Glutamatergic neuron (in vitro differentiated cells): Measurements from ENCODE around the gene ALCAM. TPM values are rescaled to one million over a fixed set of nuclear protein-coding genes. Genes with fewer than 3 reads are reported as not detected.
A peak's percentile ranks its signal among the peaks of the same experiment; 100 is the strongest.

ENCODE experiments used
- DNase-seq: peaks from one replicate; pipeline ENCODE4 v3.0.0; 2022
- H3K27ac Mint-ChIP-seq: one replicate; pipeline ENCODE4 v1.8.0; 2020; ENCODE audit warnings: mild to moderate bottlenecking, mixed read lengths, inconsistent platforms; ENCODE audit not compliant: unreplicated experiment
- H3K27me3 Mint-ChIP-seq: one replicate; pipeline ENCODE4 v1.8.0; 2020; ENCODE audit warnings: mild to moderate bottlenecking, moderate library complexity, mixed read lengths, inconsistent platforms; ENCODE audit not compliant: unreplicated experiment
- H3K36me3 Mint-ChIP-seq: one replicate; pipeline ENCODE4 v1.8.0; 2020; ENCODE audit warnings: mild to moderate bottlenecking, mixed read lengths, inconsistent platforms; ENCODE audit not compliant: unreplicated experiment
- H3K4me1 Mint-ChIP-seq: one replicate; pipeline ENCODE4 v1.8.0; 2020; ENCODE audit warnings: mild to moderate bottlenecking, low read depth, mixed read lengths, inconsistent platforms; ENCODE audit not compliant: unreplicated experiment
- H3K4me3 Mint-ChIP-seq: one replicate; pipeline ENCODE4 v1.8.0; 2020; ENCODE audit warnings: mild to moderate bottlenecking, mixed read lengths, inconsistent platforms; ENCODE audit not compliant: unreplicated experiment
- H3K9me3 Mint-ChIP-seq: one replicate; pipeline ENCODE4 v1.8.0; 2020; ENCODE audit warnings: mild to moderate bottlenecking, moderate library complexity, mixed read lengths, inconsistent platforms; ENCODE audit not compliant: unreplicated experiment
- total RNA-seq: library from RNA; stranded (reverse); fragmentation: NEBNext Ultra II Directional; extraction: Animal tissue kit (Norgen Biotek cat#: 25700); gene quantifications from one replicate; pipeline ENCODE4 v1.2.1, GENCODE V29; 2021; ENCODE audit not compliant: unreplicated experiment
- TF ChIP-seq, protein P1 (sequence below): fragments of 200-600 bp; sonication (generic); IDR thresholded peaks from one replicate; pipeline ENCODE4 v1.5.0; 2021; ENCODE audit not compliant: partially characterized antibody, unreplicated experiment

The ALCAM gene
- total RNA-seq, 1 donor from 2014 or later, result 115 TPM

DNA sequence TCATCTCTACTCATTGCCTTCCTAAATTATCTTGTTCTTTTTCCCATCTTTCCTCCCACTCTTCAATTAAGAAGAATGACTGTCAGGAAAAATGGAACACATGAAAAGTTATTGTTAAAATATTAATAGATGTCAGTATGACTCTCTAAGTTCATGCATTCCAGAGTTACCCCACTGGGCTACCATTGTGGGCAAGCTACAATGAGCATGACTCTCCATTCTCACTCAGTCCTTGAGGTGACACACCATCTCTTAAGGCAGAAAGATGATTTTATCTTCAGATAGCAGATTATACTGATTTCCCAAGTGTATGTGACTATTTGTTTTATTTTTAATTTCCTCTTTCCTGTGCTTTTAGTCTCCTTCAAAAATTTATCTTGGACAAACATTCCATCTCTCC lies 144.3 kb downstream of the ALCAM start:
- no peaks in the 10 kb centered on the region for H3K36me3 Mint-ChIP-seq
- no peak overlapping the region for H3K4me3 Mint-ChIP-seq
- TF ChIP-seq, protein P1, sequence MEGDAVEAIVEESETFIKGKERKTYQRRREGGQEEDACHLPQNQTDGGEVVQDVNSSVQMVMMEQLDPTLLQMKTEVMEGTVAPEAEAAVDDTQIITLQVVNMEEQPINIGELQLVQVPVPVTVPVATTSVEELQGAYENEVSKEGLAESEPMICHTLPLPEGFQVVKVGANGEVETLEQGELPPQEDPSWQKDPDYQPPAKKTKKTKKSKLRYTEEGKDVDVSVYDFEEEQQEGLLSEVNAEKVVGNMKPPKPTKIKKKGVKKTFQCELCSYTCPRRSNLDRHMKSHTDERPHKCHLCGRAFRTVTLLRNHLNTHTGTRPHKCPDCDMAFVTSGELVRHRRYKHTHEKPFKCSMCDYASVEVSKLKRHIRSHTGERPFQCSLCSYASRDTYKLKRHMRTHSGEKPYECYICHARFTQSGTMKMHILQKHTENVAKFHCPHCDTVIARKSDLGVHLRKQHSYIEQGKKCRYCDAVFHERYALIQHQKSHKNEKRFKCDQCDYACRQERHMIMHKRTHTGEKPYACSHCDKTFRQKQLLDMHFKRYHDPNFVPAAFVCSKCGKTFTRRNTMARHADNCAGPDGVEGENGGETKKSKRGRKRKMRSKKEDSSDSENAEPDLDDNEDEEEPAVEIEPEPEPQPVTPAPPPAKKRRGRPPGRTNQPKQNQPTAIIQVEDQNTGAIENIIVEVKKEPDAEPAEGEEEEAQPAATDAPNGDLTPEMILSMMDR, result no peak
- no peak overlapping the region for H3K27ac Mint-ChIP-seq
- H3K9me3 Mint-ChIP-seq, result no peaks in the 10 kb centered on the region
- no peak for DNase-seq
- no peaks in the 10 kb centered on the region for H3K27me3 Mint-ChIP-seq
- peaks cover 7% of the 10 kb centered on the region for H3K4me1 Mint-ChIP-seq

DNA sequence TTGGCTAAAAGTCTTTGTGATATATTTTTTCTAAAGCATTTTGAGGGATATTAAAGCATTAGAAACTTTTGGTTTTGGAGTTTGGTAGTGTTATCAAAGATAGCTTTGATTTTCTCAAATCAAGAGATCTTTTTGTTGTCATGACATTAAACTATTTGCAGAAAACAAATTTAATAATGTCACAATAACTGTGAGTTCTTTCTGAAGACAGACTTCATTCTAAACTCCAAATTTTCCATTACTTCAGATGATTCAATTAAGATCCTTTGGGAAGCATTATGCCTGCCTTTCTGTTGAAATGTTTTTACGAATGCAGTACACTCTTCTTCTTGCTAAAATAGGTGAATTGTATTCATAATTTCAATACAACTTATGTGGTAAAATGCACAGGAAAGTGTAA lies 145.4 kb downstream of the ALCAM start:
- Mint-ChIP-seq H3K27ac (no peak overlapping the region), H3K27me3 (no peaks in the 10 kb centered on the region), H3K4me1 (peaks cover 14% of the 10 kb centered on the region), H3K4me3 (no peak overlapping the region), H3K36me3 (no peaks in the 10 kb centered on the region), H3K9me3 (no peaks in the 10 kb centered on the region)
- TF ChIP-seq, protein P1, result no peak
- no peak for DNase-seq

DNA sequence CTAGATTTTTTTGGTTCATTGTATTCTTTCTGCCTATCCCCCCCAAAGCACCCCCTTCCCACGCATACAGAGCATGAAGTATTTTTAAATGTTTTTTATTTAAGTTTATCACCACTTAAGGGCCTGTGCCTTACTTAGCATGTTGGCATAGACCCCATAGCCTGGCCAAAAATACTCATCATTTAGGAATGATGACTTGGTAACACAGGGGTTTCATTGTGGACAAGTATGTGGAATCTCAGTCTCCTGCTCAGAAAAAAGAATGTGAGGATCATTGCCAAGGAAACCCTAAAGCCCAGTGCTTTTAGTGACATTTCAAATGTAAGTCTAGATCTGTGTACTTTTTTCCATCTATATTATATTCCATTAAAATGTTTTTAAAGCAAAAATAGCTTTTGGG lies 146.3 kb downstream of the ALCAM start:
- no peak overlapping the region for H3K27ac Mint-ChIP-seq
- peaks cover 16% of the 10 kb centered on the region for H3K4me1 Mint-ChIP-seq
- H3K9me3 Mint-ChIP-seq, result no peaks in the 10 kb centered on the region
- no peaks in the 10 kb centered on the region for H3K36me3 Mint-ChIP-seq
- DNase-seq, result no peak
- no peak overlapping the region for H3K4me3 Mint-ChIP-seq
- TF ChIP-seq, protein P1, result no peak
- no peaks in the 10 kb centered on the region for H3K27me3 Mint-ChIP-seq

DNA sequence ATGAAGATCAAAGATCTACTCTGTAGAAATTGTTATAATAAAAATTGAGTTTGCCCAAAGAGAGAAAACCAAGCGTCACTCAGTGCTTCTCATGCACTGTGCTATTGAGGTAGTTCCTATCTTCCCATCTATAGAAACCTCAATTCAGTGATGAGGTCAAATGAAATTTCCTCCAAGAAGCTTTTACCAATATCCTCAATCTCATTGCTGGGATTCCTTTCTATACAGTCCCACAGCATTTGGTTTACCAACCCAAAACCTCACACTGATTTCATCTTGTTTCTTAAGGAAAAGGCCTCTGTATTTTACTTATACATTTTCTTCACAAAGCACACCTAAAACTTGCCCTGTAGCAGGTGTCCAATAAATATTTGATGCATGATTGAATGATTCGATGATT lies 147.2 kb downstream of the ALCAM start:
- Mint-ChIP-seq H3K4me3 (no peak overlapping the region), H3K27me3 (no peaks in the 10 kb centered on the region), H3K36me3 (no peaks in the 10 kb centered on the region), H3K27ac (peak overlapping the region; percentile 46), H3K9me3 (no peaks in the 10 kb centered on the region), H3K4me1 (peaks cover 16% of the 10 kb centered on the region)
- no peak for DNase-seq
- TF ChIP-seq, protein P1, result no peak

DNA sequence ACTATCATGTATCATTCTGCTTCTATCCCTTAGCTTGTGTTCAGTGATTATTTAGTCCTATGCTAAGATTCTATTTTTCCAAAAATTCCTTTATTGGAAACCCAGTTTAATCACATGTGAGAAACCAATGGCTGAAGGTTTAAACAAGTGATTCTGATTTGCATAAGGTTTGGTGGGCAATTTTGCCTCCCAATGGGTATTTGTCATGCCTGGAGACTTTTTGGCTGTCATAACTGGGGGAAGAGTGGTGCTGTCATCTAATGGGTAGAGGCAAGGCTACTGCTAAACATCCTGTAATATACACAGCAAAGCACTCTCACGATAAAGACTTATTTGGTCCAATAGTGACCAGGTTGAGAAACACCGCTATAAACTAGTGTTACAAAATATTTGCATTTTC lies 148.7 kb downstream of the ALCAM start:
- Mint-ChIP-seq H3K27me3 (no peaks in the 10 kb centered on the region), H3K36me3 (no peaks in the 10 kb centered on the region), H3K4me3 (no peak overlapping the region), H3K9me3 (no peaks in the 10 kb centered on the region), H3K4me1 (peaks cover 16% of the 10 kb centered on the region), H3K27ac (no peak overlapping the region)
- DNase-seq, result no peak
- TF ChIP-seq, protein P1, result no peak
